Lower leg skin (tissue), 4 donors: ENCODE data around the gene VPS54. TPM values are rescaled to one million over a fixed set of nuclear protein-coding genes. Genes with fewer than 3 reads are reported as not detected.
"Not testable (repeated sequence)": the region's sequence is repeated elsewhere in the genome, so short reads cannot be mapped to it uniquely, and the experiment has no call there.

Source experiments
- DNase-seq, 2 donors: peaks; one replicate each; pipeline ENCODE4 v3.0.0-alpha.2; 2019; ENCODE audit warnings: low spot score in 2 of 2
- H3K4me3 ChIP-seq: fragments of 200-600 bp; sonication (generic); 2 replicates; pipeline ENCODE4 v1.5.1; 2017; ENCODE audit warnings: mild to moderate bottlenecking, low read depth; ENCODE audit not compliant: poor library complexity, severe bottlenecking
- POLR2A ChIP-seq, 2 donors: fragments of 450-650 bp; IDR thresholded peaks; one replicate each; pipeline ENCODE4 v1.6.1; 2016 to 2017; ENCODE audit warnings: antibody characterized with exemption in 2 of 2, mild to moderate bottlenecking in 1 of 2, moderate library complexity in 1 of 2
- WGBS, 2 donors: methylation state at CpG; one replicate each; pipeline ENCODE4 v1.1.5; 2018; 5-methylcytosine and 5-hydroxymethylcytosine counted together
- intact Hi-C: fragments of 100-400 bp; cut with DNase I; formaldehyde crosslinking; loops from one replicate; pipeline ENCODE4 v1.15.0; 2023; ENCODE audit warnings: low total_unique reads
- total RNA-seq, 4 donors: library from RNA; depleted of rRNA; stranded (reverse); fragments of >200 nt; gene quantifications; one replicate each; pipeline ENCODE4 v1.1.0, GENCODE V29; 2016
- TF ChIP-seq, protein P1 (sequence below), 3 donors: fragments of 450-650 bp; IDR thresholded peaks; one replicate each; pipeline ENCODE4 v1.5.1; 2016; ENCODE audit warnings: antibody characterized with exemption in 3 of 3, mild to moderate bottlenecking in 3 of 3, moderate library complexity in 2 of 3

The VPS54 gene
- total RNA-seq, 4 donors from 2014 or later = 14.8 to 26.4 (median 20.9) TPM

DNA sequence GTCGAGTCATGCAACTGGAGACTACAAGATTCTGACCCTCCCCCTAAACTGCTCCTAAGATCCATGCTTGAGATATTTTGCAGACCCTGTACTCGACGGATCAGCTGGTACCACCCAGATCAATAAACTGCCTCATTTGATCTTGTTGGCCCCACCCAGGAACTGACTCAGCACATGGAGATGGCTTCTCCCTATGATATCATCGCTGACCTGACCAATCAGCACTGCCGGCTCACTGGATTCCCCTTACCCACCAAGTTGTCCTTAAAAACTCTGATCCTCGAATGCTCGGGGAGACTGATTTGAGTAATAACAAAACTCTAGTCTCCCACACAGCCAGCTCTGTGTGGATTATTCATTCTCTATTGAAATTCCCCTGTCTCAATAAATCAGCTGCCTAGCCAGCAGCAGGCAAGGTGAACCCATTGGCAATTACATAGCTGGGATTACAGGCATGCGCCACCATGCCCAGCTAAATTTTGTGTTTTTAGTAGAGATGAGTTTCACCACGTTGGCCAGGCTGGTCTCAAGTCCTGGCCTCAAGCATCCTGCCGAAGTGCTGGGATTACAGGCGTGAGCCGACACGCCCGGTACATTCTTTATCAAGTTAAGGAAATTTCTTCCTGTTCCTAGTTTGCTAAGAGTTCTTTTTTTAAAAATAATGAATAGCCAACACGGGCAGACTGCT, 43.6 kb downstream of the VPS54 start:
- TF ChIP-seq, protein P1, sequence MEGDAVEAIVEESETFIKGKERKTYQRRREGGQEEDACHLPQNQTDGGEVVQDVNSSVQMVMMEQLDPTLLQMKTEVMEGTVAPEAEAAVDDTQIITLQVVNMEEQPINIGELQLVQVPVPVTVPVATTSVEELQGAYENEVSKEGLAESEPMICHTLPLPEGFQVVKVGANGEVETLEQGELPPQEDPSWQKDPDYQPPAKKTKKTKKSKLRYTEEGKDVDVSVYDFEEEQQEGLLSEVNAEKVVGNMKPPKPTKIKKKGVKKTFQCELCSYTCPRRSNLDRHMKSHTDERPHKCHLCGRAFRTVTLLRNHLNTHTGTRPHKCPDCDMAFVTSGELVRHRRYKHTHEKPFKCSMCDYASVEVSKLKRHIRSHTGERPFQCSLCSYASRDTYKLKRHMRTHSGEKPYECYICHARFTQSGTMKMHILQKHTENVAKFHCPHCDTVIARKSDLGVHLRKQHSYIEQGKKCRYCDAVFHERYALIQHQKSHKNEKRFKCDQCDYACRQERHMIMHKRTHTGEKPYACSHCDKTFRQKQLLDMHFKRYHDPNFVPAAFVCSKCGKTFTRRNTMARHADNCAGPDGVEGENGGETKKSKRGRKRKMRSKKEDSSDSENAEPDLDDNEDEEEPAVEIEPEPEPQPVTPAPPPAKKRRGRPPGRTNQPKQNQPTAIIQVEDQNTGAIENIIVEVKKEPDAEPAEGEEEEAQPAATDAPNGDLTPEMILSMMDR (IDR thresholded peaks at IDR 0.05) = no peak
- TF ChIP-seq POLR2A (IDR thresholded peaks at IDR 0.05) = no peak
- whole genome bisulfite sequencing, 2 donors = 82 to 91% methylated on average over 15 of the region's 15 CpGs
- DNase-seq = no peak
- intact Hi-C loops = loop anchor here (5.0 kb wide), 1 partner anchor 712 kb away; no protein-coding TSS in a partner anchor
- no peak overlapping the region for H3K4me3 ChIP-seq

DNA sequence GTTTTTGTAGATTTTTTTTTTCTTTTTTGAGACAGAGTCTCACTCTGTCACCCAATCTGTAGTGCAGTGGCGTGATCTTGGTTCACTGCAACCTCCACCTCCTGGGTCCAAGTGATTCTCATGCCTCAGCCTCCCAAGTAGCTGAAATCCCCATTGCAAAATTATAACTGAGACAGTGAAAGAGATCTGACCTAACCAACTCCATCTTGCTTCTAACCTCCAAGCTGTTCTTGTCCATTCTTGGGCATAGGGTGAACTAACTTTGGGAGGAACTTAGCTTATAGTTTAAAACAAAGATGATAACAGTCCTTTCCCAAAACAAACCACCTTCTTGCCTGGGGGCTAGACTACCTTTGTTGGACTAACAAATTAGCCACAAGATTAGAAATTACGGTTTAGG, 44.2 kb downstream of the VPS54 start:
- intact Hi-C loops = loop anchor here (5.0 kb wide), 1 partner anchor 712 kb away; no protein-coding TSS in a partner anchor
- H3K4me3 ChIP-seq, DNase-seq: not testable (repeated sequence)
- WGBS, 2 donors = 98% methylated on average over 2 of the region's 2 CpGs

DNA sequence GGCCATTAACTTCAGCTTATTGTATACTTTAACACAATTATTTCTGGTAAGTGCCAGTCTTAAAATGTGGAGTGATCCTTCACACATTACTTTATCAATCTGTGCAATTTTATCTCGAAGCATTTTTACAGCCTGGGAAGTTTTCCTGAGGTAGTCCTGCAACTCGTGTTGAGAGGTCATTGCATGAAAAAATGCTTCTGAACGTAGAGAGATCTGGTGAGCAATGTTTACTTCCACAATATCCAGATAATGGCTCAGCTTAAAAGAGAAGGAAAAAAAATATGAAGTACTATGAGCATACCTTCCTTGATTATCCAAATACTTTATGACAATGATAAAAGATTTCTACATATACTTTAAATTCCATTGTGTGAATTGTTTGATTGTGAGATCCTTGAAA, 57.0 kb downstream of the VPS54 start:
- TF ChIP-seq, protein P1 (IDR thresholded peaks at IDR 0.05) = no peak
- TF ChIP-seq POLR2A (IDR thresholded peaks at IDR 0.05) = no peak
- 92 to 93% methylated on average over 3 of the region's 3 CpGs for WGBS, 2 donors
- DNase-seq = no peak
- no peak overlapping the region for H3K4me3 ChIP-seq
- intact Hi-C loops = no loop called here

DNA sequence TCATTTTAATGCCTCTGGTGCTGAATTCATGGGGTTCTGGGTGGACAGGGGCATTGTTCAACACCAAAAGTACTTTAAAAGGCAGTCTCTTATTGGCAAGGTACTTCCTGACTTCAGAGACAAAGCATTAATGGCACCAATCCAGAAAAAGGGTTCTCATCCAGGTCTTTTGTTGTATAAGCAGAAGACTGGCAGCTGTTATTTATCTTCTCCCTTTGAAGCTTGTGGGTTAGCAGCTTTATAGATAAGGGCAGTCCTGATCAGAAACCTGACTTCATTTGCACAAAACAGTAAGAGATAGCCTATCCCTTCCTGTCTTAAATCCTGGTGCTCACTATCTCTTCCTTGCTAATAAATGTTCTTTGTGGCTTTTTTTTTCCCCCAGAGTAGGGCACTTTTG, 68.8 kb downstream of the VPS54 start:
- intact Hi-C loops = no loop called here
- DNase-seq = no peak
- TF ChIP-seq POLR2A (IDR thresholded peaks at IDR 0.05) = no peak
- TF ChIP-seq, protein P1 (IDR thresholded peaks at IDR 0.05) = no peak
- H3K4me3 ChIP-seq = no peak overlapping the region

DNA sequence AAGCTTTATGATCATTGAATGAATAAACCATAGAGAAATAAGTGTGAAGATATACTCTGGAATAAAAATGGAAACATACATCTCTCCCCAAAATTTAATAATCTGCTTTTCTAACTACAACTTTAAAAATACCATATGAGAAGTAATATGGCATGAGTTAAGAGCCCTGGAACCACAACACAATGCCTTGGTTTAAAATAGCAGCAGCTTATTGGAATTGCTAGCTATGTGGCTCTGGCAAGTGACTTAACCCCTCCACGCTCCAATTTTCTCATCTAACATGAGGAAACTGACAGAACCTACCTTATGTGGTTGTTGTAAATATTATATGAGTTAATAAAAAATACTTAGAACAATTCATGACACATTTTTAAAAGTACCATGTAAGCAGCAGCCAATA, 76.4 kb downstream of the VPS54 start:
- TF ChIP-seq, protein P1 (IDR thresholded peaks at IDR 0.05) = no peak
- TF ChIP-seq POLR2A (IDR thresholded peaks at IDR 0.05) = no peak
- intact Hi-C loops = no loop called here
- no peak overlapping the region for H3K4me3 ChIP-seq
- 73 to 78% methylated on average over 1 of the region's 1 CpG for WGBS, 2 donors
- DNase-seq = no peak

DNA sequence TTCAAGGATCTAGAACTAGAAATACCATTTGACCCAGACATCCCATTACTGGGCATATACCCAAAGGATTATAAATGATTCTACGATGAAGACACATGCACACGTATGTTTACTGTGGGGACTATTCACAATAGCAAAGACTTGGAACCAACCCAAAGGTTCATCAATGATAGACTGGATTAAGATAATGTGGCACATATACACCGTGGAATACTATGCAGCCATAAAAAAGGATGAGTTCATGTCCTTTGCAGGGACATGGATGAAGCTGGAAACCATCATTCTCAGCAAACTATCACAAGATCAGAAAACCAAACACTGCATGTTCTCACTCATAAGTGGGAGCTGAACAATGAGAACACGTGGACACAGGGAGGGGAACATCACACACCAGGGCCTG, 87.1 kb downstream of the VPS54 start:
- DNase-seq, intact Hi-C loops, H3K4me3 ChIP-seq: not testable (repeated sequence)
- 96 to 99% methylated on average over 4 of the region's 4 CpGs for WGBS, 2 donors

DNA sequence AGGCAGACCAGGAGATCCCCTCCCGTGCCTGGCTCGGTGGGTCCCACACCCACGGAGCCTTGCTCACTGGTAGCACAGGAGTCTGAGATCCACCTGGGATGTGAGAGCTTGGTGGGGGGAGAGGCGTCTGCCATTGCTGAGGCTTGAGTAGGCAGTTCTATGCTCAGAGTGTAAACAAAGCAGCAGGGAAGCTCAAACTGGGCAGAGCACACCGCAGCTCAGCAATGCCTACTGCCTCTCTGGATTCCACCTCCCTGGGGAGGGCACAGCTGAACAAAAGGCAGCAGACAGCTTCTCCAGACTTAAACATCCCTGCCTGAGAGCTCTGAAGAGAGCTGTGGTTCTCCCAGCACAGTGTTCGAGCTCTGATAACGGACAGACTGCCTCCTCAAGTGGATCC, 92.4 kb downstream of the VPS54 start:
- TF ChIP-seq, protein P1 (IDR thresholded peaks at IDR 0.05) = no peak
- no peak for TF ChIP-seq POLR2A (IDR thresholded peaks at IDR 0.05)
- intact Hi-C loops = no loop called here
- WGBS, 2 donors = 90 to 94% methylated on average over 4 to 7 of the region's 7 CpGs
- H3K4me3 ChIP-seq = no peak overlapping the region
- no peak for DNase-seq
